PFSK-1 (cell line): Measurements from ENCODE around the gene VRK1.

Experiments used
- FOXP2 ChIP-seq: optimal IDR thresholded peaks from 2 replicates; pipeline ENCODE3; 2011; ENCODE audit warnings: borderline replicate concordance, control low read depth, inconsistent platforms; ENCODE audit not compliant: insufficient read depth; ENCODE audit errors: extremely low read length, extremely low read depth
- POLR2AphosphoS5 ChIP-seq: IDR thresholded peaks from 2 replicates; pipeline ENCODE4 v1.6.1; 2012; ENCODE audit warnings: low read depth, mild to moderate bottlenecking, control low read depth, low read length, moderate library complexity
- REST ChIP-seq, 2 experiments: IDR thresholded peaks; 2 replicates each; pipeline versions ENCODE4 v1.6.1 to v1.8.0; 2011 to 2012; ENCODE audit warnings: low read depth in 2 of 2, low read length in 2 of 2, control low read depth in 1 of 2, inconsistent platforms in 1 of 2, mild to moderate bottlenecking in 1 of 2, moderate library complexity in 1 of 2; ENCODE audit not compliant: insufficient read depth in 1 of 2
- SIN3A ChIP-seq: IDR thresholded peaks from 2 replicates; pipeline ENCODE4 v1.6.1; 2012; ENCODE audit warnings: mild to moderate bottlenecking, low read length, moderate library complexity, borderline replicate concordance; ENCODE audit not compliant: insufficient read depth
- TAF1 ChIP-seq: IDR thresholded peaks from 2 replicates; pipeline ENCODE4 v1.6.1; 2012; ENCODE audit warnings: low read length, control low read depth, borderline replicate concordance; ENCODE audit not compliant: insufficient read depth

Gene VRK1

GRCh38 chr14:96805956-96806355 is 8.8 kb downstream of the VRK1 start:
- no peak for TF ChIP-seq FOXP2
- TF ChIP-seq REST (IDR thresholded peaks at IDR 0.05; ENCODE audit: insufficient read depth in 1 of 2, low read depth in 2 of 2, low read length in 2 of 2): no peak
- no peak for TF ChIP-seq TAF1
- TF ChIP-seq SIN3A: no peak
- TF ChIP-seq POLR2AphosphoS5: no peak

GRCh38 chr14:96806836-96807235 is 9.7 kb downstream of the VRK1 start:
- TF ChIP-seq POLR2AphosphoS5 (no peak), TAF1 (no peak), SIN3A (no peak), FOXP2 (no peak), REST (IDR thresholded peaks at IDR 0.05; ENCODE audit: insufficient read depth in 1 of 2, low read depth in 2 of 2, low read length in 2 of 2) (no peak)

- no peak for TF ChIP-seq FOXP2
These were observed 11.6 kb downstream of the VRK1 start for GRCh38 chr14:96808619-96809406.

GRCh38 chr14:96811265-96811664 is 14.1 kb downstream of the VRK1 start:
- no peak for TF ChIP-seq SIN3A
- no peak for TF ChIP-seq FOXP2
- TF ChIP-seq TAF1: no peak
- no peak for TF ChIP-seq REST (IDR thresholded peaks at IDR 0.05; ENCODE audit: insufficient read depth in 1 of 2, low read depth in 2 of 2, low read length in 2 of 2)
- TF ChIP-seq POLR2AphosphoS5: no peak

- no peak for TF ChIP-seq POLR2AphosphoS5
- no peak for TF ChIP-seq SIN3A
- no peak for TF ChIP-seq REST (IDR thresholded peaks at IDR 0.05; ENCODE audit: insufficient read depth in 1 of 2, low read depth in 2 of 2, low read length in 2 of 2)
- TF ChIP-seq TAF1: no peak
- TF ChIP-seq FOXP2: no peak
These were observed 14.9 kb downstream of the VRK1 start for GRCh38 chr14:96811985-96812667.
